GM12873 (cell line): ENCODE measurements around the gene KCNQ1.

Experiments used
- CTCF ChIP-seq: IDR thresholded peaks from 2 replicates; pipeline ENCODE4 v1.5.1; 2012; ENCODE audit warnings: low read depth, mild to moderate bottlenecking, moderate library complexity, low read length, control low read depth; ENCODE audit not compliant: insufficient read depth; ENCODE audit errors: missing control alignments

The KCNQ1 gene

GRCh38 chr11:2778630-2779498 lies 334.1 kb downstream of the KCNQ1 start:
- TF ChIP-seq CTCF, result no peak

GRCh38 chr11:2779499-2779980 lies 334.7 kb downstream of the KCNQ1 start:
- TF ChIP-seq CTCF, result no peak

- TF ChIP-seq CTCF, result no peak
Measured at GRCh38 chr11:2779981-2780849, 335.4 kb downstream of the KCNQ1 start.

GRCh38 chr11:2780850-2781407 lies 336.1 kb downstream of the KCNQ1 start:
- no peak for TF ChIP-seq CTCF

GRCh38 chr11:2781408-2782274 lies 336.8 kb downstream of the KCNQ1 start:
- TF ChIP-seq CTCF, result no peak

- no peak for TF ChIP-seq CTCF
Measured at GRCh38 chr11:2782769-2783168, 338.0 kb downstream of the KCNQ1 start.
